NB4 (cell line): ENCODE measurements around the gene CNGB1.
"Not testable (repeated sequence)": the region's sequence is repeated elsewhere in the genome, so short reads cannot be mapped to it uniquely, and the experiment has no call there.

ENCODE experiments used
- DNase-seq: peaks from one replicate; pipeline ENCODE4 v3.0.0; 2010; ENCODE audit warnings: low read depth
- H3K4me3 ChIP-seq: one replicate; pipeline ENCODE4 v1.5.1; 2011; ENCODE audit warnings: mild to moderate bottlenecking, low read depth, low read length, moderate library complexity
- MYC ChIP-seq: IDR thresholded peaks from 2 replicates; pipeline ENCODE4 v1.6.1; 2011; ENCODE audit warnings: low read depth, low read length
- POLR2A ChIP-seq: IDR thresholded peaks from 2 replicates; pipeline ENCODE4 v1.6.1; 2011; ENCODE audit warnings: mild to moderate bottlenecking; ENCODE audit not compliant: insufficient read length; ENCODE audit errors: extremely low read depth
- TF ChIP-seq, protein P1 (sequence below): IDR thresholded peaks from 2 replicates; pipeline ENCODE4 v1.6.1; 2011; ENCODE audit warnings: low read depth, low read length
- TF ChIP-seq, protein P2 (sequence below): IDR thresholded peaks from one replicate; pipeline ENCODE4 v1.5.1; 2012; ENCODE audit warnings: low read depth, low read length

Gene CNGB1

DNA sequence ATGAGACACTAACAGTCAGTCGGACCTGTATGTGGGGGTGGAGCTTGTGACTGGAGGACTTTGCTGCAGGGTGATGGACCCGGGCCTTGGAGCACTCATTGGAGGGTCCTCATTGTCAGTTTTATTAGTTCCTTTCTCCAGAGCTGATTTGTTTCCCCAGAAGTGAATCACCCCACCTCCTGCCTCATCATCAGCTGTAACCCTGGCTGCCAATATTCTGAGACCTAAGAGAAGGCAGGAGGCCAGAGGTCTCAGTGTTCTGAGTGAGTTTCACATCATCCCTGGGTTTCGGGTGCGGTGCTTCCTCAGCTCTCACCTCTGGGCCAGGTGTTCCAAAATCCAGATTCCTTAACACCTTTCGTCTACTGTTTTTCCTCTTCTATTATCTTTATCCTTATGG, 118.7 kb downstream of the CNGB1 start:
- no peak overlapping the region for H3K4me3 ChIP-seq
- TF ChIP-seq POLR2A: no peak
- TF ChIP-seq, protein P1, sequence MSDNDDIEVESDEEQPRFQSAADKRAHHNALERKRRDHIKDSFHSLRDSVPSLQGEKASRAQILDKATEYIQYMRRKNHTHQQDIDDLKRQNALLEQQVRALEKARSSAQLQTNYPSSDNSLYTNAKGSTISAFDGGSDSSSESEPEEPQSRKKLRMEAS: no peak
- TF ChIP-seq, protein P2, sequence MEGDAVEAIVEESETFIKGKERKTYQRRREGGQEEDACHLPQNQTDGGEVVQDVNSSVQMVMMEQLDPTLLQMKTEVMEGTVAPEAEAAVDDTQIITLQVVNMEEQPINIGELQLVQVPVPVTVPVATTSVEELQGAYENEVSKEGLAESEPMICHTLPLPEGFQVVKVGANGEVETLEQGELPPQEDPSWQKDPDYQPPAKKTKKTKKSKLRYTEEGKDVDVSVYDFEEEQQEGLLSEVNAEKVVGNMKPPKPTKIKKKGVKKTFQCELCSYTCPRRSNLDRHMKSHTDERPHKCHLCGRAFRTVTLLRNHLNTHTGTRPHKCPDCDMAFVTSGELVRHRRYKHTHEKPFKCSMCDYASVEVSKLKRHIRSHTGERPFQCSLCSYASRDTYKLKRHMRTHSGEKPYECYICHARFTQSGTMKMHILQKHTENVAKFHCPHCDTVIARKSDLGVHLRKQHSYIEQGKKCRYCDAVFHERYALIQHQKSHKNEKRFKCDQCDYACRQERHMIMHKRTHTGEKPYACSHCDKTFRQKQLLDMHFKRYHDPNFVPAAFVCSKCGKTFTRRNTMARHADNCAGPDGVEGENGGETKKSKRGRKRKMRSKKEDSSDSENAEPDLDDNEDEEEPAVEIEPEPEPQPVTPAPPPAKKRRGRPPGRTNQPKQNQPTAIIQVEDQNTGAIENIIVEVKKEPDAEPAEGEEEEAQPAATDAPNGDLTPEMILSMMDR: no peak
- no peak for TF ChIP-seq MYC
- DNase-seq: no peak

DNA sequence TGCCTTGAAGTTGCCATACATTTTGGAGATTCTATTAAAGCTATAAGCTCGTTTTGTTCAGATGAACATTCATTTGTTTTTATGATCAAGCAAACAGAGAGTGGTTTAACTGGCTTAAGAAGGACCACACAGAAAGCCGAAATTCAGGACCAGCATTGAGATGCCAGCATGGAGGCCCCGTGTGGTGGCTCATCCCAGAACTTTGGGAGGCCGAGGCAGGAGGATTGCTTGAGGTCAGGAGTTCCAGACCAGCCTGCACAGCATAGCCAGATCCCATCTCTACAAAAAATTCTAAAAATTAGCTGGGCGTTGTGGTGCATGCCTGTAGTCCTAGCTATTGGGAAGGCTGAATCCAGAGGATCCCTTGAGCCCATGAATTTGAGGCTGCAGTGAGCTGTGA, 122.7 kb downstream of the CNGB1 start:
- no peak for DNase-seq
- H3K4me3 ChIP-seq: no peak overlapping the region
- TF ChIP-seq POLR2A (no peak), MYC (no peak)
- TF ChIP-seq, protein P1: no peak
- TF ChIP-seq, protein P2: no peak

DNA sequence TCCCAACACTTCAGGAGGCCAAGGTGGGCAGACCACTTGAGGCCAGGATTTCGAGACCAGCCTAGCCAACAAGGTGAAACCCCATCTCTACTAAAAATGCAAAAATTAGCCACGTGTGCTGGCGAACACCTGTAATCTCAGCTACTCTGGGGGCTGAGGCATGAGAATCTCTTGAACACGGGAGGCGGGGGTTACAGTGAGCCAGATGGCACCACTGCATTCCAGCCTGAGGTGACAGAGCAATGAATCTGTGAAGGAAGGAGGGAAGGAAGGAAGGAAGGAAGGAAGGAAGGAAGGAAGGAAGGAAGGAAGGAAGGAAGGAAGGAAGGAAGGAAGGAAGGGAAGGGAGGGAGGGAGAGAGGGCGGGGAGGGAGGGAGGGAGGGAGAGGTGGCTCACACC, 124.0 kb downstream of the CNGB1 start:
- DNase-seq: not testable (repeated sequence)

DNA sequence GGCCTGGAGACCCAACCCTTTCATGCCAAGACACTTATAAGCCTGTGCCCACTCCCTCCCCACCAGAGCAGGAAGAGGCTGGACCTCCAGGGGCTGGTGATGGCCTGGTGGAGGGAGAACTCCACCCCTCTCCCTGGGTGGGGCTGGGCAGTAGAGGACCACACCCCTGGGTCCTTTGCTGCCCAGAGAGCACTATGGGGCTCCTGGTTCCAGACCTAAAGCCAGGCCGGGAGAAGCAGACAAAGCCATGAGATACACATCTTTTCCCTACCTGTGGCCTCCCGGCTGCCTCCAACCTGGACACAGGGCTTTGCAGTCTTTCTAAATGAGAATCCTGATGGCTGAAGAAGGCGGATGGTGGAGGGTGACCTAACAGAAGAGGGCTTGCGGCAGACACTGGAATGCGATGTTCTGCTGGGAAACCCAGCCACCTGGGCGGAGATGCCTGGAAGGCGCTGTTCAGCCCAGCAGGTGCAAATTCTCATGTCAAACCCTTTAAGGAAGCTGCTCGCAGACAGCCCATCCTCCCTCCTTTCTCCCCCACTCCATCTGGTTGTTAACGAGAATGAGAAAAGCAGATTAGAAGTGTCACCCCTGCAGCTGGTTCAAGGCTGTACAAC, 124.7 kb downstream of the CNGB1 start:
- DNase-seq: no peak
- no peak overlapping the region for H3K4me3 ChIP-seq
- TF ChIP-seq MYC (no peak), POLR2A (no peak)
- TF ChIP-seq, protein P1: no peak
- TF ChIP-seq, protein P2: no peak

More for the DNA sequence above, 124.0 kb downstream of the CNGB1 start:
- H3K4me3 ChIP-seq: not testable (repeated sequence)

DNA sequence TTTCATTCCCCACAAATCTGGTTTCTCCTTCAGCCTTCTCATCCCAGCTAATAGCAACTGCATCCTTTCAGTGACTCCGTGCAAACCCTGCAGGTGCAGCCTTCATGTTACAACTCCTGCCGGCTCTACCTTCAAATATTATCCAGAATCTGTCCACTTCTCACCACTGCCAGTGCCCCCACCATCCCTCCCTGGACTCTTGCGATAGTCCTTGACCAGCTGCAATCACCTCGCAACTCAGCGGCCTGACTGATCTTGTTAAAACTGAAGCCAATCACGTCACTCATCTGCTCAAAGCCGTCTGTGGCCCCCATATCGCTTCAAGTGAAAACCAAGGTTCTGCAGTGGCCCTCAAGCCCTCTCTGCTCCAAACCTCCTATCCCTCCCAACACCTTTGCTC, 125.8 kb downstream of the CNGB1 start:
- TF ChIP-seq POLR2A: no peak
- TF ChIP-seq, protein P2: no peak
- no peak for TF ChIP-seq MYC
- TF ChIP-seq, protein P1: no peak
- no peak overlapping the region for H3K4me3 ChIP-seq
- DNase-seq: no peak

DNA sequence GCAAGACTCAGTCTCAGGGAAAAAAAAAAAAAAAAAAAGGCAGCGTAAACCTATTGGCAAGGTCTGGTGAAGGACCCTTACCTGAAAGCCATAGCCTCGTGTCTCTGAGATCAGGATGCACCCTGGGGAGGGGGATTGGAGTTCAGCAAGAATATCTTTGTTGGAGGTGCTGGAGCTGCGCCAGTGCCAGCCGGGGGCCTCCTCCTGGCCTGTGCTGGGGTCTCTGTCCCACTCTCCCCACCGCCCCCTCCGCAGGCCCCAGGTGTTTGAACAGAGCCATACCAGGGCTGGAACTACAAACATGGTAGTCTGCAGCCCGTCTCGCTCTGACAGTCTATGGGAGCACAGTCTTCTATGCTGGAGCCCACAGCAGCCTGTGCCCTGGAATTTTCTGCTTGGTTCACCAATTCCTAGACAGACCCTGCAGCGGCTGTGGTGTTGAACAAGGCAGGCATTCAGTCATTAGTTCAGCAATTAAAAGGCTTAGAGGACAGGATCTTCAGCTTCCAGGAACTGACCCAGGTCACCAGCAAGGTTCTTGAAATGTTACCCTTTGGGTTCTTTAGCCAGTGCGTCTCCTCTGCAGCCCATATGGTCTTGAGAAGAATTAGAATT, 126.4 kb downstream of the CNGB1 start:
- TF ChIP-seq, protein P1: no peak
- TF ChIP-seq, protein P2: no peak
- TF ChIP-seq MYC: no peak
- TF ChIP-seq POLR2A: no peak
- DNase-seq: no peak
- no peak overlapping the region for H3K4me3 ChIP-seq
